WTC11 (cell line): ENCODE data around the gene AKAP8. TPM values are rescaled to one million over a fixed set of nuclear protein-coding genes. Genes with fewer than 3 reads are reported as not detected.

ENCODE experiments used
- ATAC-seq: fragments of 200-7000 bp; cut with Tn5 transposase; 2 replicates; pipeline ENCODE4 v1.10.0; 2021; ENCODE audit warnings: mild to moderate bottlenecking, moderate library complexity
- CTCF ChIA-PET: fragments of 300-600 bp; sonication (Branson Sonifier 250); formaldehyde crosslinking; loops from one replicate; lab custom pipeline; 2021; ENCODE audit warnings: antibody characterized with exemption; lab: Charles Lee
- POLR2A ChIA-PET: fragments of 350-600 bp; sonication (Branson Sonifier 250); formaldehyde crosslinking; loops from one replicate; lab custom pipeline; 2021; ENCODE audit warnings: antibody characterized with exemption; lab: Charles Lee
- DNase-seq: peaks from one replicate; pipeline ENCODE4 v3.0.0; 2021; ENCODE audit warnings: low spot score
- H3K27ac Mint-ChIP-seq: 2 replicates; pipeline ENCODE4 v1.8.0; 2021; ENCODE audit warnings: mixed read lengths
- H3K27me3 Mint-ChIP-seq: 2 replicates; pipeline ENCODE4 v1.8.0; 2021; ENCODE audit warnings: low read depth, mild to moderate bottlenecking, moderate library complexity, mixed read lengths
- H3K36me3 Mint-ChIP-seq: 2 replicates; pipeline ENCODE4 v1.8.0; 2021; ENCODE audit warnings: mixed read lengths
- H3K4me1 Mint-ChIP-seq: 2 replicates; pipeline ENCODE4 v1.8.0; 2022; ENCODE audit warnings: mixed read lengths
- H3K4me3 Mint-ChIP-seq: 2 replicates; pipeline ENCODE4 v1.8.0; 2021; ENCODE audit warnings: mild to moderate bottlenecking, moderate library complexity, mixed read lengths
- H3K9me3 Mint-ChIP-seq: 2 replicates; pipeline ENCODE4 v1.8.0; 2021; ENCODE audit warnings: mixed read lengths
- CREB1 ChIP-seq: sonication (generic); formaldehyde crosslinking; IDR thresholded peaks from 2 replicates; pipeline ENCODE4 v1.8.0; 2023; ENCODE audit warnings: mild to moderate bottlenecking, missing genetic modification reagents
- ELF4 ChIP-seq: sonication (generic); formaldehyde crosslinking; IDR thresholded peaks from 2 replicates; pipeline ENCODE4 v1.8.1; 2022; ENCODE audit warnings: low read depth, mild to moderate bottlenecking, moderate library complexity, missing genetic modification reagents
- EMX1 ChIP-seq: fragments of 250-450 bp; sonication (Bioruptor Pico); IDR thresholded peaks from 2 replicates; pipeline ENCODE4 v1.8.0; 2021; ENCODE audit warnings: mild to moderate bottlenecking
- FOXP1 ChIP-seq: sonication (generic); formaldehyde crosslinking; IDR thresholded peaks from 2 replicates; pipeline ENCODE4 v1.8.0; 2022; ENCODE audit warnings: missing genetic modification reagents, mild to moderate bottlenecking, moderate library complexity, borderline replicate concordance
- GABPB1 ChIP-seq: sonication (generic); formaldehyde crosslinking; IDR thresholded peaks from 2 replicates; pipeline ENCODE4 v1.8.1; 2023; ENCODE audit warnings: mild to moderate bottlenecking, missing genetic modification reagents
- GTF2I ChIP-seq: fragments of 250-450 bp; sonication (Bioruptor Pico); conservative IDR thresholded peaks from 2 replicates; pipeline ENCODE4 v1.4.0; 2021; ENCODE audit warnings: mild to moderate bottlenecking
- IRF2 ChIP-seq: sonication (generic); formaldehyde crosslinking; IDR thresholded peaks from 2 replicates; pipeline ENCODE4 v1.8.0; 2022; ENCODE audit warnings: low read depth, missing genetic modification reagents, borderline replicate concordance
- JAZF1 ChIP-seq: fragments of 250-450 bp; sonication (Bioruptor Pico); IDR thresholded peaks from 2 replicates; pipeline ENCODE4 v1.9.0; 2021; ENCODE audit warnings: moderate library complexity, mild to moderate bottlenecking, inconsistent platforms
- NFYB ChIP-seq: sonication (generic); formaldehyde crosslinking; conservative IDR thresholded peaks from 2 replicates; pipeline ENCODE4 v1.8.0; 2022; ENCODE audit warnings: low read depth, missing genetic modification reagents
- RORB ChIP-seq: fragments of 250-450 bp; sonication (Bioruptor Pico); IDR thresholded peaks from 2 replicates; pipeline ENCODE4 v1.9.0; 2021; ENCODE audit warnings: mild to moderate bottlenecking
- SP1 ChIP-seq: sonication (generic); formaldehyde crosslinking; conservative IDR thresholded peaks from 2 replicates; pipeline ENCODE4 v1.8.1; 2022; ENCODE audit warnings: missing genetic modification reagents
- ZBTB21 ChIP-seq: sonication (generic); formaldehyde crosslinking; IDR thresholded peaks from 2 replicates; pipeline ENCODE4 v1.8.1; 2023; ENCODE audit warnings: mild to moderate bottlenecking, missing genetic modification reagents, borderline replicate concordance
- ZNF219 ChIP-seq: sonication (generic); formaldehyde crosslinking; IDR thresholded peaks from 2 replicates; pipeline ENCODE4 v1.8.0; 2023; ENCODE audit warnings: missing genetic modification reagents, mild to moderate bottlenecking, borderline replicate concordance
- ZNF263 ChIP-seq: sonication (generic); formaldehyde crosslinking; IDR thresholded peaks from 2 replicates; pipeline ENCODE4 v1.8.1; 2022; ENCODE audit warnings: low read depth, mild to moderate bottlenecking, moderate library complexity, missing genetic modification reagents
- ZNF396 ChIP-seq: fragments of 250-450 bp; sonication (Bioruptor Pico); IDR thresholded peaks from 2 replicates; pipeline ENCODE4 v1.8.0; 2021; ENCODE audit warnings: mild to moderate bottlenecking, moderate library complexity, borderline replicate concordance
- ZNF423 ChIP-seq: fragments of 250-450 bp; sonication (Bioruptor Pico); IDR thresholded peaks from 2 replicates; pipeline ENCODE4 v2.1.2; 2022; ENCODE audit warnings: mild to moderate bottlenecking, moderate library complexity
- total RNA-seq: library from RNA; stranded (reverse); gene quantifications from 3 replicates; pipeline ENCODE4 v1.2.3, GENCODE V29; 2021
- TF ChIP-seq, protein P1 (sequence below): sonication (generic); formaldehyde crosslinking; IDR thresholded peaks from 2 replicates; pipeline ENCODE4 v1.8.1; 2022; ENCODE audit warnings: low read depth, missing genetic modification reagents, borderline replicate concordance
- TF ChIP-seq, protein P2 (sequence below): fragments of 250-450 bp; sonication (Bioruptor Pico); IDR thresholded peaks from 2 replicates; pipeline ENCODE4 v1.9.0; 2021; ENCODE audit warnings: mild to moderate bottlenecking
- TF ChIP-seq, protein P3 (sequence below): sonication (generic); formaldehyde crosslinking; IDR thresholded peaks from 2 replicates; pipeline ENCODE4 v1.8.1; 2022; ENCODE audit warnings: low read depth, mild to moderate bottlenecking, moderate library complexity, missing genetic modification reagents, borderline replicate concordance
- TF ChIP-seq, protein P4 (sequence below): sonication (generic); formaldehyde crosslinking; IDR thresholded peaks from 2 replicates; pipeline ENCODE4 v1.8.0; 2022; ENCODE audit warnings: mild to moderate bottlenecking, missing genetic modification reagents
- TF ChIP-seq, protein P5 (sequence below): sonication (generic); formaldehyde crosslinking; IDR thresholded peaks from 2 replicates; pipeline ENCODE4 v1.8.1; 2022; ENCODE audit warnings: mild to moderate bottlenecking, moderate library complexity, missing genetic modification reagents

The AKAP8 gene
- total RNA-seq, 1 experiment from 2014 or later = 65.9 TPM

DNA sequence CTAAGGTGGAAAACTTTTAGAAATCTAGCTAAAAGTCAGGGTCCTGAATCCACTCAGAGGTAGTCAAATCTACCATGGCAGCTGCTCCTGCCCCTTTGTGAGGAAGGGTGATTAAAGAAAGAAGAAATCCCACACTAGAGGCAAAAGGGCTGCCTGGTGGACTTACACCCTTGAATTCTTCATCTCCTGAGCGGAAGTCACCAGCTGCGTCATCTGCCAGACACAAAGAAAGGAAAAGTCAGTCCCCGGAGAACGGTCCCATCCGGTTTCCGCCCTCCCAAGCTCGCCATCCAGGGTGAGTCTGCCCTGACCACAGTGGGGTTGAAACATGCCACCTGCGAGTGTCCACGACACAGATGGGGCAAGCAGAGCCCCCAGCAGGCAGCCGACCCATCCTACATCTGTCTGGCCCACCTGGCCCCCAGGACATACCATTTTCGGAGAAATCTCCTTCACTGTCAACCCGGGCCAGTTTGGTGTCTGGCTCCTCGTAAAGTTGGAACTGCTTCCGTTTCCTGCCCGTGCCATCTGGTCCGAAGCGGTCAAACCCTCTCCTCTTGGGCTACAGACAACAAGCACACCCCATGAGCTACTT lies 7.7 kb downstream of the AKAP8 start (continued):
- TF ChIP-seq ZNF219 (CRISPR knock-in tag) (no peak), JAZF1 (CRISPR knock-in tag) (no peak), RORB (CRISPR knock-in tag) (no peak)
- TF ChIP-seq, all 79 proteins: peak for 0

DNA sequence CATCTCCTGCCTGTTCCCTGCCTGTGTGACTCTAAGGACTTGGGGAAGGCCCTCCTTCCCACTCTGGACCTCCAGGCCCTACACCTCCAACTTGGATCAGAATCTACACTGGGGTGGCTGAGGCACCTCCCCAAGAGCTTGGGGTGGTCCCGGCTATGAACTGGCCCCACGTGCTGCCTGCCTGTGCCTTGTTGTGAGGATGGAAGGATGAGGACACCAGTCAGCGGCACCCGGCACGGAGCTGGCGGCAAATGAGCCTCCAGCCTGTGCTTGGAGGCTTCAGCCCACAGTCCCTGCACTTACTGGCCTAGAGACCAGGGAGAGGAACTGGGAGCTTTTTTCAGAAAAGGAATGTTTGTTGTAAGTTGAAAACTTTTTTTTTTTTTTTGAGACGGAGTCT lies 8.5 kb downstream of the AKAP8 start:
- POLR2A ChIA-PET = interaction anchor here (1.2 kb wide), 1 partner anchor 48 kb away, joined by 3 read pairs; no protein-coding TSS in a partner anchor
- no peak overlapping the region for H3K27ac Mint-ChIP-seq

DNA sequence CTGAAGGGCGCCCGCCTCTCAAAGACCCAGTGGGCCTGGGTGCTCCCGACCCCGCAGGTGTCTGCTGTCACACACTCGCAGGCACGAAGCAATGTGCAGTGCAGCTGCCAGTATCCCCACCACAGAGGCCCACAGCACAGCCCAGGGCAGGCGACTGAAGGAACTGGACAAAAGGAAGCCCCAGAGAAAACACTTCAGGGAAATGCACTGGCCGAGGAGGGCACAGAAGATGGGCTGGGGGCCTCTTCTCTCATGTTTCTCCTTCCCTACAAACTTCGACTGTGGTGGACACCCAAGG lies 10.0 kb downstream of the AKAP8 start:
- H3K9me3 Mint-ChIP-seq = no peaks in the 10 kb centered on the region
- ATAC-seq (no peak), DNase-seq (no peak)
- ChIA-PET CTCF (no interaction called here), POLR2A (no interaction called here)
- no peaks in the 10 kb centered on the region for H3K27me3 Mint-ChIP-seq
- H3K4me1 Mint-ChIP-seq = no peaks in the 10 kb centered on the region
- peaks cover 76% of the 10 kb centered on the region for H3K36me3 Mint-ChIP-seq
- no peak for TF ChIP-seq ZNF263
- TF ChIP-seq, all 79 proteins: peak for 0
- Mint-ChIP-seq H3K27ac (no peak overlapping the region), H3K4me3 (no peak overlapping the region)

More for the DNA sequence above, 8.5 kb downstream of the AKAP8 start:
- no peaks in the 10 kb centered on the region for H3K9me3 Mint-ChIP-seq
- CTCF ChIA-PET = no interaction called here
- no peak overlapping the region for H3K4me3 Mint-ChIP-seq
- peaks cover 61% of the 10 kb centered on the region for H3K36me3 Mint-ChIP-seq
- H3K4me1 Mint-ChIP-seq = no peaks in the 10 kb centered on the region
- ATAC-seq = no peak
- no peaks in the 10 kb centered on the region for H3K27me3 Mint-ChIP-seq
- TF ChIP-seq SP1 (CRISPR knock-in tag) (no peak), ELF4 (no peak), ZNF423 (CRISPR knock-in tag) (no peak), EMX1 (CRISPR knock-in tag) (no peak), ZNF396 (no peak), CREB1 (CRISPR knock-in tag) (no peak), FOXP1 (no peak)
- TF ChIP-seq, protein P1, sequence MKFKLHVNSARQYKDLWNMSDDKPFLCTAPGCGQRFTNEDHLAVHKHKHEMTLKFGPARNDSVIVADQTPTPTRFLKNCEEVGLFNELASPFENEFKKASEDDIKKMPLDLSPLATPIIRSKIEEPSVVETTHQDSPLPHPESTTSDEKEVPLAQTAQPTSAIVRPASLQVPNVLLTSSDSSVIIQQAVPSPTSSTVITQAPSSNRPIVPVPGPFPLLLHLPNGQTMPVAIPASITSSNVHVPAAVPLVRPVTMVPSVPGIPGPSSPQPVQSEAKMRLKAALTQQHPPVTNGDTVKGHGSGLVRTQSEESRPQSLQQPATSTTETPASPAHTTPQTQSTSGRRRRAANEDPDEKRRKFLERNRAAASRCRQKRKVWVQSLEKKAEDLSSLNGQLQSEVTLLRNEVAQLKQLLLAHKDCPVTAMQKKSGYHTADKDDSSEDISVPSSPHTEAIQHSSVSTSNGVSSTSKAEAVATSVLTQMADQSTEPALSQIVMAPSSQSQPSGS (CRISPR knock-in tag) = no peak
- TF ChIP-seq, protein P2, sequence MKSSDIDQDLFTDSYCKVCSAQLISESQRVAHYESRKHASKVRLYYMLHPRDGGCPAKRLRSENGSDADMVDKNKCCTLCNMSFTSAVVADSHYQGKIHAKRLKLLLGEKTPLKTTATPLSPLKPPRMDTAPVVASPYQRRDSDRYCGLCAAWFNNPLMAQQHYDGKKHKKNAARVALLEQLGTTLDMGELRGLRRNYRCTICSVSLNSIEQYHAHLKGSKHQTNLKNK (CRISPR knock-in tag) = no peak
- TF ChIP-seq, all 79 proteins: peak for 0
- no peak for DNase-seq

DNA sequence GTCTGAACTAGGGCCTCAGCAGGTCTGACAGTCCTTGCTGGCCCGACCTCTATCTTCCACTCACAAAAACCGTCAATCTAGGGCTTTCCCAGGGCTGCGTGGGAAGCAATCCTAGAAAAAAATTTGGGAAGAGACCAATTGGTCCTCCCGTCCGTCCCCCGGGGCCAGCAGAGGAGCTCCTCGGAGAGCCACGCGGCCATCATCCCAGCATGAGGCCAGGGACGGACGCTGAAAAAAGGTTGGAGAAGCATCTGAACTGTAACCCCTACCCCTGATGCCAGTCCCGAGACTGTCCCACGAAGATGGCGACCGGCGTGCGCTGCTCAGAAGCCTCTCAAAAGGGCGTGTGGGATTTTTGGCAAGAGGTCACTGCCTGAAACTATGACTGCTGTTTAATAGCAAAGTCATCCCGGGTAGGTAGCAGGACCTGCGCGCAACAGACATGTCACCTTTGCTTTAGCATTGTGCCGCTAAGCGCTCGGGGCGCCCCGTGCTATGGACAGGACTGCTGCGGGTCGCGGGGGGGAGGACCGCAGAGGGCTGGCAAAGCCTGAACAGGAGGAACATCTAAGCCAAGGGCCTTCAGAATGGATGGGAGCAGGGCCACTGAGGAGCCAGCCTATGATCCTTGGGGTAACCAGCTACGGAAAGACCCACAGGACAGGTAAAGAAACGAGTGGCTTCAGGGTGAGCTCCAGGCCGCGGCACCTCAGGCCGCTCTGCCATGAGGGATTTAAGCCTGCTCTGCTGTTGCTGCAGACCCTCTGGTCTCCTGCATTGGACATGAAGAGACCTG lies 10.6 kb downstream of the AKAP8 start:
- Mint-ChIP-seq H3K4me1 (no peaks in the 10 kb centered on the region), H3K4me3 (no peak overlapping the region), H3K27me3 (no peaks in the 10 kb centered on the region), H3K9me3 (no peaks in the 10 kb centered on the region), H3K27ac (no peak overlapping the region), H3K36me3 (peaks cover 79% of the 10 kb centered on the region)
- POLR2A ChIA-PET = no interaction called here
- ATAC-seq = no peak
- CTCF ChIA-PET = interaction anchor here (0.6 kb wide), 1 partner anchor 1112 kb away, joined by 5 read pairs; no protein-coding TSS in a partner anchor
- DNase-seq = no peak
- TF ChIP-seq CREB1 (CRISPR knock-in tag) (no peak), NFYB (no peak), ZBTB21 (CRISPR knock-in tag) (no peak), GTF2I (CRISPR knock-in tag) (no peak), IRF2 (CRISPR knock-in tag) (no peak), GABPB1 (CRISPR knock-in tag) (no peak)
- TF ChIP-seq, protein P3, sequence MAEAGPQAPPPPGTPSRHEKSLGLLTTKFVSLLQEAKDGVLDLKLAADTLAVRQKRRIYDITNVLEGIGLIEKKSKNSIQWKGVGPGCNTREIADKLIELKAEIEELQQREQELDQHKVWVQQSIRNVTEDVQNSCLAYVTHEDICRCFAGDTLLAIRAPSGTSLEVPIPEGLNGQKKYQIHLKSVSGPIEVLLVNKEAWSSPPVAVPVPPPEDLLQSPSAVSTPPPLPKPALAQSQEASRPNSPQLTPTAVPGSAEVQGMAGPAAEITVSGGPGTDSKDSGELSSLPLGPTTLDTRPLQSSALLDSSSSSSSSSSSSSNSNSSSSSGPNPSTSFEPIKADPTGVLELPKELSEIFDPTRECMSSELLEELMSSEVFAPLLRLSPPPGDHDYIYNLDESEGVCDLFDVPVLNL (CRISPR knock-in tag) = no peak
- TF ChIP-seq, protein P4, sequence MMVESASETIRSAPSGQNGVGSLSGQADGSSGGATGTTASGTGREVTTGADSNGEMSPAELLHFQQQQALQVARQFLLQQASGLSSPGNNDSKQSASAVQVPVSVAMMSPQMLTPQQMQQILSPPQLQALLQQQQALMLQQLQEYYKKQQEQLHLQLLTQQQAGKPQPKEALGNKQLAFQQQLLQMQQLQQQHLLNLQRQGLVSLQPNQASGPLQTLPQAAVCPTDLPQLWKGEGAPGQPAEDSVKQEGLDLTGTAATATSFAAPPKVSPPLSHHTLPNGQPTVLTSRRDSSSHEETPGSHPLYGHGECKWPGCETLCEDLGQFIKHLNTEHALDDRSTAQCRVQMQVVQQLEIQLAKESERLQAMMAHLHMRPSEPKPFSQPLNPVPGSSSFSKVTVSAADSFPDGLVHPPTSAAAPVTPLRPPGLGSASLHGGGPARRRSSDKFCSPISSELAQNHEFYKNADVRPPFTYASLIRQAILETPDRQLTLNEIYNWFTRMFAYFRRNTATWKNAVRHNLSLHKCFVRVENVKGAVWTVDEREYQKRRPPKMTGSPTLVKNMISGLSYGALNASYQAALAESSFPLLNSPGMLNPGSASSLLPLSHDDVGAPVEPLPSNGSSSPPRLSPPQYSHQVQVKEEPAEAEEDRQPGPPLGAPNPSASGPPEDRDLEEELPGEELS (CRISPR knock-in tag) = no peak
- TF ChIP-seq, protein P5, sequence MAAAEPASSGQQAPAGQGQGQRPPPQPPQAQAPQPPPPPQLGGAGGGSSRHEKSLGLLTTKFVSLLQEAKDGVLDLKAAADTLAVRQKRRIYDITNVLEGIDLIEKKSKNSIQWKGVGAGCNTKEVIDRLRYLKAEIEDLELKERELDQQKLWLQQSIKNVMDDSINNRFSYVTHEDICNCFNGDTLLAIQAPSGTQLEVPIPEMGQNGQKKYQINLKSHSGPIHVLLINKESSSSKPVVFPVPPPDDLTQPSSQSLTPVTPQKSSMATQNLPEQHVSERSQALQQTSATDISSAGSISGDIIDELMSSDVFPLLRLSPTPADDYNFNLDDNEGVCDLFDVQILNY (CRISPR knock-in tag) = no peak
